Measurements from ENCODE around the gene SRC. TPM values are rescaled to one million over a fixed set of nuclear protein-coding genes. Genes with fewer than 3 reads are reported as not detected.

Gene SRC
- total RNA-seq, 2 donors from 2014 or later = 61.2 to 149 TPM

GRCh38 chr20:37326666-37327065 lies 19.3 kb upstream of the SRC start:
- DNase-seq (ENCODE audit: low spot score) = no peak
- Histone ChIP-seq H3K27me3 (replicated peaks; ENCODE audit: insufficient read depth) (no peaks in the 10 kb centered on the region), H3K4me3 (no peak overlapping the region), H3K4me1 (replicated peaks) (no peaks in the 10 kb centered on the region), H3K9me3 (no peaks in the 10 kb centered on the region), H3K27ac (peak overlapping the region; percentile 19 to 22), H3K36me3 (no peaks in the 10 kb centered on the region)
- TF ChIP-seq POLR2A (IDR thresholded peaks at IDR 0.05) = no peak
- no peak for TF ChIP-seq POLR2AphosphoS5 (IDR thresholded peaks at IDR 0.05)
- TF ChIP-seq CTCF (IDR thresholded peaks at IDR 0.05) = no peak
- WGBS = 63% methylated on average over 2 of the region's 2 CpGs
- intact Hi-C loops (cut with DNase I) = no loop called here

GRCh38 chr20:37327748-37328147 lies 18.2 kb upstream of the SRC start:
- TF ChIP-seq CTCF (IDR thresholded peaks at IDR 0.05) = no peak
- no peak for TF ChIP-seq POLR2A (IDR thresholded peaks at IDR 0.05)
- TF ChIP-seq POLR2AphosphoS5 (IDR thresholded peaks at IDR 0.05) = peak; percentile 57
- Histone ChIP-seq H3K36me3 (no peaks in the 10 kb centered on the region), H3K27me3 (replicated peaks; ENCODE audit: insufficient read depth) (no peaks in the 10 kb centered on the region), H3K27ac (peak overlapping the region; percentile 55 to 56), H3K4me1 (replicated peaks) (no peaks in the 10 kb centered on the region), H3K4me3 (no peak overlapping the region), H3K9me3 (no peaks in the 10 kb centered on the region)
- 72% methylated on average over 13 of the region's 13 CpGs for WGBS
- no peak for DNase-seq (ENCODE audit: low spot score)
- intact Hi-C loops (cut with DNase I) = no loop called here

GRCh38 chr20:37328149-37328945 lies 17.6 kb upstream of the SRC start:
- no peak overlapping the region for H3K4me3 ChIP-seq
- no peaks in the 10 kb centered on the region for H3K9me3 ChIP-seq
- TF ChIP-seq POLR2AphosphoS5 (IDR thresholded peaks at IDR 0.05) (no peak), CTCF (IDR thresholded peaks at IDR 0.05) (no peak), POLR2A (IDR thresholded peaks at IDR 0.05) (no peak)
- no peak for DNase-seq (ENCODE audit: low spot score)
- H3K27ac ChIP-seq = peak overlapping the region; percentile 55 to 56
- H3K27me3 ChIP-seq (replicated peaks; ENCODE audit: insufficient read depth) = no peaks in the 10 kb centered on the region
- H3K36me3 ChIP-seq = no peaks in the 10 kb centered on the region
- intact Hi-C loops (cut with DNase I) = no loop called here
- no peaks in the 10 kb centered on the region for H3K4me1 ChIP-seq (replicated peaks)
- WGBS = 93% methylated on average over 14 of the region's 14 CpGs

- H3K27ac ChIP-seq = no peak overlapping the region
- DNase-seq (ENCODE audit: low spot score) = no peak
- H3K4me1 ChIP-seq (replicated peaks) = no peaks in the 10 kb centered on the region
- H3K9me3 ChIP-seq = no peaks in the 10 kb centered on the region
- 91% methylated on average over 6 of the region's 6 CpGs for WGBS
- H3K27me3 ChIP-seq (replicated peaks; ENCODE audit: insufficient read depth) = no peaks in the 10 kb centered on the region
- H3K36me3 ChIP-seq = no peaks in the 10 kb centered on the region
- intact Hi-C loops (cut with DNase I) = no loop called here
- no peak for TF ChIP-seq POLR2A (IDR thresholded peaks at IDR 0.05)
- no peak for TF ChIP-seq POLR2AphosphoS5 (IDR thresholded peaks at IDR 0.05)
- no peak for TF ChIP-seq CTCF (IDR thresholded peaks at IDR 0.05)
- H3K4me3 ChIP-seq = no peak overlapping the region
Observed at GRCh38 chr20:37329481-37330165, 16.3 kb upstream of the SRC start.

Data from prostate gland (tissue), 2 donors.